NCI-H2196 (cell line): Measurements from ENCODE around the gene DUSP6.

Source experiments
- DNase-seq: peaks from one replicate; lab custom pipeline; 2025; ENCODE audit not compliant: unreplicated experiment; lab: John Stamatoyannopoulos, UW

DUSP6 gene

GRCh38 chr12:89299931-89300330, 52.4 kb downstream of the DUSP6 start:
- DNase-seq = no peak

GRCh38 chr12:89299417-89299816, 52.9 kb downstream of the DUSP6 start:
- DNase-seq = no peak
